PFSK-1 (cell line): ENCODE results near the gene TSPAN13.

Experiments used
- POLR2AphosphoS5 ChIP-seq: IDR thresholded peaks from 2 replicates; pipeline ENCODE4 v1.6.1; 2012; ENCODE audit warnings: low read depth, mild to moderate bottlenecking, control low read depth, low read length, moderate library complexity
- REST ChIP-seq, 2 experiments: IDR thresholded peaks; 2 replicates each; pipeline versions ENCODE4 v1.6.1 to v1.8.0; 2011 to 2012; ENCODE audit warnings: low read depth in 2 of 2, low read length in 2 of 2, control low read depth in 1 of 2, inconsistent platforms in 1 of 2, mild to moderate bottlenecking in 1 of 2, moderate library complexity in 1 of 2; ENCODE audit not compliant: insufficient read depth in 1 of 2
- SIN3A ChIP-seq: IDR thresholded peaks from 2 replicates; pipeline ENCODE4 v1.6.1; 2012; ENCODE audit warnings: mild to moderate bottlenecking, low read length, moderate library complexity, borderline replicate concordance; ENCODE audit not compliant: insufficient read depth
- TAF1 ChIP-seq: IDR thresholded peaks from 2 replicates; pipeline ENCODE4 v1.6.1; 2012; ENCODE audit warnings: low read length, control low read depth, borderline replicate concordance; ENCODE audit not compliant: insufficient read depth

- TF ChIP-seq TAF1 (no peak), POLR2AphosphoS5 (no peak), REST (IDR thresholded peaks at IDR 0.05; ENCODE audit: insufficient read depth in 1 of 2, low read depth in 2 of 2, low read length in 2 of 2) (no peak), SIN3A (no peak)
Measured at GRCh38 chr7:16745645-16746044, 7.9 kb upstream of the TSPAN13 start.
